Psoas muscle (tissue), 8 donors: ENCODE measurements around the gene CEBPZOS. TPM values are rescaled to one million over a fixed set of nuclear protein-coding genes. Genes with fewer than 3 reads are reported as not detected.
"Not testable (repeated sequence)": the region's sequence is repeated elsewhere in the genome, so short reads cannot be mapped to it uniquely, and the experiment has no call there.

Experiments
- ATAC-seq, 4 donors: fragments of 200-7000 bp; cut with Tn5 transposase; one replicate each; pipeline ENCODE4 v1.9.1; 2020; ENCODE audit warnings: moderate library complexity in 3 of 4, mild to moderate bottlenecking in 2 of 4
- DNase-seq, 2 donors: peaks; one replicate each; pipeline ENCODE4 v3.0.0-alpha.2; 2020
- H3K27ac ChIP-seq: fragments of 200-600 bp; one replicate; pipeline ENCODE4 v1.8.0; 2022
- H3K27me3 ChIP-seq, 3 donors: fragments of 200-600 bp in 1 of 3; one replicate each; pipeline versions ENCODE4 v1.6.1 to v1.8.0; 2013 to 2022; ENCODE audit warnings: low read length in 2 of 3, mild to moderate bottlenecking in 2 of 3, moderate library complexity in 1 of 3; ENCODE audit not compliant: insufficient read depth in 3 of 3
- H3K36me3 ChIP-seq, 2 donors: fragments of 200-600 bp in 1 of 2; one replicate each; pipeline versions ENCODE4 v1.6.1 to v1.8.0; 2013 to 2022; ENCODE audit warnings: low read depth in 1 of 2, mild to moderate bottlenecking in 1 of 2, moderate library complexity in 1 of 2; ENCODE audit not compliant: insufficient read depth in 1 of 2
- H3K4me1 ChIP-seq: fragments of 200-600 bp; one replicate; pipeline ENCODE4 v1.8.0; 2022
- H3K4me3 ChIP-seq: fragments of 200-600 bp; one replicate; pipeline ENCODE4 v1.8.0; 2022; ENCODE audit warnings: mild to moderate bottlenecking
- H3K9me3 ChIP-seq: fragments of 200-600 bp; one replicate; pipeline ENCODE4 v1.8.0; 2022
- CTCF ChIP-seq: fragments of 200-600 bp; IDR thresholded peaks from one replicate; pipeline ENCODE4 v1.8.0; 2022; ENCODE audit warnings: antibody characterized with exemption
- WGBS, 3 donors: extraction: QIAGEN DNeasy Blood & Tissue Kit; methylation state at CpG; one replicate each; pipeline versions ENCODE4 v1.1.6 to v1.1.7; 2013; 5-methylcytosine and 5-hydroxymethylcytosine counted together
- intact Hi-C, 2 donors: fragments of 100-400 bp; cut with DNase I; formaldehyde crosslinking; loops; one replicate each; pipeline versions ENCODE4 v1.11.0 to v1.14.2; 2022
- polyA plus RNA-seq, 3 donors: library from polyadenylated mRNA; stranded (reverse); fragments of 200-250 nt; gene quantifications; one replicate each; pipeline ENCODE4 v1.2.3, GENCODE V29; 2013
- total RNA-seq, 4 donors: library from RNA; stranded (reverse); fragmentation: NEBNext Ultra II Directional in 2 of 4; extraction: Animal tissue kit (Norgen Biotek cat#: 25700) in 2 of 4; gene quantifications; one replicate each; pipeline versions ENCODE4 v1.2.1 to v1.2.4, GENCODE V29; 2021 to 2023
- donor health status: healthy with polysubstance abuse.
- donor health status: DM: no; HTN: no; CAD: no; lungs with moderate emphysema.
- donor health status: Bipolar disorder and iron deficiency.
- donor health status: healthy.
- donor health status: DM: yes; HTN: yes; CAD: no.
- donor health status: DM: no; HTN: no; CAD: no.
- donor health status: DM: no; HTN: no; CAD: no.
- donor health status: DM: yes; HTN: yes; CAD: no.

The CEBPZOS gene
- total and polyA plus RNA-seq, 7 donors, result 30.6 to 78.0 (median 51.6) TPM

- Histone ChIP-seq H3K4me3 (no peak overlapping the region), H3K36me3 (peaks cover 9 to 97% of the 10 kb centered on the region in 2 donors), H3K4me1 (peaks cover 6% of the 10 kb centered on the region), H3K9me3 (no peaks in the 10 kb centered on the region), H3K27me3 (no peaks in the 10 kb centered on the region), H3K27ac (no peak overlapping the region)
- no peak for DNase-seq
- no peak for ATAC-seq
- WGBS, 3 donors, result 88 to 96% (median 92%) methylated on average over 4 of the region's 4 CpGs
- intact Hi-C loops, result loop anchor here in 1 of 2 donors (5.0 kb wide), 1 partner anchor 152 kb away; no protein-coding TSS in a partner anchor
- no peak for TF ChIP-seq CTCF
Observed at GRCh38 chr2:37219046-37219445, 22.8 kb downstream of the CEBPZOS start.

GRCh38 chr2:37223131-37223530, 26.8 kb downstream of the CEBPZOS start:
- Histone ChIP-seq H3K27ac (no peak overlapping the region), H3K9me3 (no peaks in the 10 kb centered on the region), H3K27me3 (no peaks in the 10 kb centered on the region), H3K4me1 (peaks cover 7% of the 10 kb centered on the region), H3K36me3 (peaks cover 11 to 77% of the 10 kb centered on the region in 2 donors), H3K4me3 (no peak overlapping the region)
- WGBS, 3 donors, result 92 to 95% (median 93%) methylated on average over 4 of the region's 4 CpGs
- intact Hi-C loops, result no loop called here
- DNase-seq, result no peak
- no peak for TF ChIP-seq CTCF
- ATAC-seq, result no peak

GRCh38 chr2:37224063-37224462, 27.8 kb downstream of the CEBPZOS start:
- ATAC-seq (no peak), DNase-seq (no peak)
- H3K4me3 ChIP-seq, result no peak overlapping the region
- H3K4me1 ChIP-seq, result peaks cover 7% of the 10 kb centered on the region
- H3K36me3 ChIP-seq, result peaks cover 15 to 77% of the 10 kb centered on the region in 2 donors
- H3K9me3 ChIP-seq, result no peaks in the 10 kb centered on the region
- no peak for TF ChIP-seq CTCF
- intact Hi-C loops, result no loop called here
- WGBS, 3 donors, result 91 to 100% (median 100%) methylated on average over 1 of the region's 1 CpG
- no peak overlapping the region for H3K27ac ChIP-seq
- no peaks in the 10 kb centered on the region for H3K27me3 ChIP-seq

- DNase-seq, result not testable (repeated sequence)
Observed at GRCh38 chr2:37225129-37225528, 28.8 kb downstream of the CEBPZOS start.

GRCh38 chr2:37226863-37227262, 30.6 kb downstream of the CEBPZOS start:
- intact Hi-C loops, result no loop called here
- ATAC-seq (no peak), DNase-seq (no peak)
- H3K9me3 ChIP-seq, result no peaks in the 10 kb centered on the region
- no peak overlapping the region for H3K27ac ChIP-seq
- WGBS, 3 donors, result 92 to 96% (median 96%) methylated on average over 4 of the region's 4 CpGs
- peaks cover 23% of the 10 kb centered on the region for H3K4me1 ChIP-seq
- no peak for TF ChIP-seq CTCF
- H3K4me3 ChIP-seq, result no peak overlapping the region
- H3K36me3 ChIP-seq, result peaks cover 13 to 56% of the 10 kb centered on the region in 2 donors
- H3K27me3 ChIP-seq, result no peaks in the 10 kb centered on the region

More at GRCh38 chr2:37225129-37225528, 28.8 kb downstream of the CEBPZOS start:
- no CpG with 5 or more reads among the region's 2 CpGs for WGBS, 3 donors
- H3K9me3 ChIP-seq, H3K27me3 ChIP-seq, intact Hi-C loops, ATAC-seq, H3K4me3 ChIP-seq, H3K27ac ChIP-seq: not testable (repeated sequence)
- Histone ChIP-seq H3K36me3 (peaks cover 13 to 73% of the 10 kb centered on the region in 2 donors), H3K4me1 (peaks cover 17% of the 10 kb centered on the region)
